VCaP (cell line): ENCODE measurements around the gene STUM.

Experiments used
- H3K27ac ChIP-seq: fragments of 450-650 bp; 2 replicates; pipeline ENCODE4 v1.5.1; 2017
- CTCF ChIP-seq: fragments of 450-650 bp; conservative IDR thresholded peaks from 2 replicates; pipeline ENCODE4 v1.5.1; 2017; ENCODE audit warnings: mild to moderate bottlenecking, moderate library complexity

The STUM gene

GRCh38 chr1:226626577-226626956, 78.0 kb downstream of the STUM start:
- TF ChIP-seq CTCF, result peak; percentile 96

GRCh38 chr1:226627050-226627755, 78.6 kb downstream of the STUM start:
- H3K27ac ChIP-seq, result no peak overlapping the region
- no peak for TF ChIP-seq CTCF

More at GRCh38 chr1:226626577-226626956, 78.0 kb downstream of the STUM start:
- no peak overlapping the region for H3K27ac ChIP-seq

GRCh38 chr1:226627924-226628611, 79.5 kb downstream of the STUM start:
- no peak for TF ChIP-seq CTCF
- H3K27ac ChIP-seq, result no peak overlapping the region

GRCh38 chr1:226628612-226629155, 80.1 kb downstream of the STUM start:
- no peak overlapping the region for H3K27ac ChIP-seq
- no peak for TF ChIP-seq CTCF

GRCh38 chr1:226629210-226629895, 80.8 kb downstream of the STUM start:
- no peak for TF ChIP-seq CTCF
- H3K27ac ChIP-seq, result no peak overlapping the region

GRCh38 chr1:226629896-226630550, 81.5 kb downstream of the STUM start:
- TF ChIP-seq CTCF, result no peak
- no peak overlapping the region for H3K27ac ChIP-seq

GRCh38 chr1:226630592-226630991, 82.0 kb downstream of the STUM start:
- no peak overlapping the region for H3K27ac ChIP-seq
- no peak for TF ChIP-seq CTCF
